GM18511 (cell line): ENCODE results near the gene UVRAG.
A peak's percentile ranks its signal among the peaks of the same experiment; 100 is the strongest.

ENCODE experiments used
- ATAC-seq: cut with Tn5 transposase; IDR thresholded peaks from one replicate; pipeline ENCODE4 v1.9.1; 2021; ENCODE audit warnings: mild to moderate bottlenecking, moderate library complexity; ENCODE audit not compliant: unreplicated experiment

The UVRAG gene

DNA sequence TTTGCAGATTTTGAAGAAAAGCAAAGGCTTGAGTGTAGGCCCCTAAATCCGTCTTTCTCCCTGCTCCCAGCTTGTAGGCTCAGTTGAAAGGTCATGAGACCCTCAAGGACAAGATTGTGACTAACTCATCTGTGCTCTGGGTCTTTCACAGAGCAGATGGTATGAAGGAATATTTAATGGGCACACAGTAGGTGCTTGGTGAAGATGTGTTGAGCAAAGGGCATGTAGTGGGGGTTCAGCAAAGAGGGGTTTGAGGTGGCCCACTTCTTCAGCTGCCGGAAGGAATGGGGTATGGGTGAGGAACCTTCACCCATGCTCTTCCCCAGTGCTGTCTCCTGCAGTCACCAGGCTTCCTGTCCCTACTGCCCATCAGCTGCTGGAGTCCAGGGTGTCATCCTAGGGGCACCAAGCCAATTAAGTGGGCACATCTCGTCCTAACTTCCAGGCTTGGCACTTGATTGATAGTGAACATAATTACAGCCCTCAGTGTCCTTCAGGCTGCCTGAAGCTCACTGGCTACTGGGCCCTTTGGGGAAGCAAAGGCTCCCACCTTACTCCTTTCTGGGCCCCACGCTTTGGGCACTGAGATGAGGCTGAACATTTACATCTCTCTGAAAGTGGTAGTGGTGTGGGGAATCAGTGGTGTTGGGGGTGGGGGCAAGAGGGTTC is 31.5 kb upstream of the UVRAG start:
- no peak for ATAC-seq

DNA sequence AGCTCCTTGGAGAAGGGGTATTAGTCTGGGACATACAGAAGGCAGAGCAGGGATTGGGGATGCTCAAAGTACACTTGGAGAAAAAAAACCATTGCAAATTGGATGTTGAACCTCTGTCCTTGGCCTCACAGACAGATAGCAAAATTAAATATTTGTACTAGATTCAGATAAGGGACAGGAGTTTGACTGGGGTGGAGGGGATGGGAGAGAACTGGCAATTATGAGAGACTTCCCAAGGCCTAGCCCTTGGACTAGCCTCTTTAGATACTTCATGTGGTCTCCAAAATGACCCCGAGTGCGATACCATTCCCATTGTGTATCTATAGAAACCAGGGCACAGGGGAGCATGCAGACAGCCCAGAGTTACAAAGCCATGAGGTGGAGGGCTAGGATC is 30.9 kb upstream of the UVRAG start:
- no peak for ATAC-seq

DNA sequence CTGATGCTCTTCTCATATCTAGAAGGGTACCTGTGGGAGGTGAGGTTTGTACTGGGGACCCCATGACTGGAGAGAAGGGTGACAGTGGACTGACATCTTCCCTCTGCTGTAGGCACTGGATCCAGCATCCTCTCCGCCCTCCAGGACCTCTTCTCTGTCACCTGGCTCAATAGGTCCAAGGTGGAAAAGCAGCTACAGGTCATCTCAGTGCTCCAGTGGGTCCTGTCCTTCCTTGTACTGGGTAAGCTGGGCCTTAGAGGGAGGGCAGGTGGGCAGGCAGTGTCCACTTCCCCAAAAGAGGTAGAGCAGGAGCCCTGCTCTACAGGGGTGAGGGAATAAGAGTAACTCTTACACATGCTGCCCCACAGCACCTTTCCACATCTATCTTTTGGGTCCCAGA is 30.5 kb upstream of the UVRAG start:
- no peak for ATAC-seq

DNA sequence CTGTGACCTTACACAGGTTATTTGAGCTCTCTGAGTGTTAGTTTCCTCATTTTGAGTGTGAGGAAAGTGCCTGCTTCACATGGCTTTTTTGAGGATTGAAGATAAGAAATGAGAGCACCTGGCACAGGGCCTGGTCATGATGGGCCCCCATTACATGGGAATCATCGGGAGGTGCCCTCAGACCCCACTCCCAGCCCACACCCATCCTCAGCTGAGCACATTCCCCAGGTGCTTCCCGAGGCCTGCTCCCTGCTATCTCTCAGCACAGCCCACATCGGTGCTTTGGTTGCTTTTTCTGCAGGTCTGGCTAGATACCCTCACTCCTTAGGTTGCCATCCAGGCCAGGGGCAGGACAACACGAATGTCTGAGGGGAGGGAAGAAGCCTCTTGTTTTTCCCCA is 29.8 kb upstream of the UVRAG start:
- no peak for ATAC-seq

DNA sequence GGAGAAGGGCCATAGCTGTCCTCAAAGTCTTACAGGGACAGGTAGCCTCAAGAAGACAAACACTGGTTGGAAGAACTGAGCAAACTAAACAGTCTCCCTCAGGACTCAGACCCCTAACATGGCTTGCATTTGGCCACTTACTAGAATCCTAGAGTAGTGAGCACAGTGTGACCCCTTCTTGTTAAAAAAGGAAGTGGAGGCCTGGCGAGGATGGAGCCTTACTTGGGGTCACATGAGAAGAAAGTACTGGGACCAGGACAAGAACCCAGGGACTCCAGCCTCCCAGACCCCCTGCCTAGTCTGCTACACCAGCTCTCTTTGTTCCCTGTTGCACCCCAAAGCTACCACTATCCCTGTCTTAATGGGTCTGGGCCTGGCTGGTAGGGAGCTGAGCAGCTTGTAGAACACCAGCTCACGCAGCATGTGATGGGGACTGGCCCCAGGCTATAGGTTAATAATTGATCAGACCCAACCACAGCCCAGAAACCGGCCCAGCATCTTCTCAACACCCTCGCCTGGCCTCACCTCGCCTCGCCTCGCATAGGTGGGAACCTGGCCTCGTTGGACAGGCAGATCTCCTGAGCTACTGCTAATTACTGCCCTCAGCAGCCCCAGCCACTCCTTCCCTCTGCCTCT is 28.8 kb upstream of the UVRAG start:
- ATAC-seq = peak; percentile 84

DNA sequence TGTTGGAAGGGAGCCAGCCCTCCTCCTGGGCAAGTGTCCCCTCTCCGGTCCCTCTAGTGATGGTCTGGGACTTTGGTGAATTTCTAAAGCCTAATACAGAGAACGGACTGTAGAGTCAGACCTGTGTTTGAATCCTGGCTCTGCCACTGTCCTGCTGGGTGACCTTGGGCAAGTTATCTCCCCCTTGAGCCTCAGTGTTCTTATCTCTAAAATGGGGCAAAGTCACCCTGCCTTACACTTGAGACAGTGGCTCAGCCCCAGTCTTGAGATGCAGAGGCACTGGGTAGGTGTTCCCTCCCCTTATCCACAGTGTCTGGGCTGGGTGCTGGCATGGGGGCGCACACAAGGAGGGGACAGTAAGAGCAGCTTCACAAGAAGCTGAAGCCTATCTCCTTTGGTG is 25.5 kb upstream of the UVRAG start:
- no peak for ATAC-seq

DNA sequence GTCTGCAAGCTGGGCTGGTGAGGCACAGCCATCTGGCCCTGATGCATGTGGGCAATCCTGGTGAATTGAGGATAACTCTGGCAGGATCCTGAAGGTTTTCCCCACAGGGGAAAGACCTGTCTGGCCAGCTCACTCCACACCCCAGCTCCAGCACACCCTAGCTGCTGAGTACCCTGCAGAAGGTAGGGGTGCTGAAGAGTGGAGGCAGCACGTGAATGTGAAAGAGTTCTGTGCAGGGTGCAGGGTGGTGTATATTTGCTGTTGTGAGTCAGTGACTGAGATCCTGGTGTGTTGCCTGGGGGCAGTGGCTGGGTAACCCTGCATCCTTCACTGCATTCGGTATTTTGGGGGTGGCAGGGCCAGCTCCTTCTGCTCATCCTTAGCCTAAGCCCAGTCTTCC is 24.0 kb upstream of the UVRAG start:
- ATAC-seq = no peak

DNA sequence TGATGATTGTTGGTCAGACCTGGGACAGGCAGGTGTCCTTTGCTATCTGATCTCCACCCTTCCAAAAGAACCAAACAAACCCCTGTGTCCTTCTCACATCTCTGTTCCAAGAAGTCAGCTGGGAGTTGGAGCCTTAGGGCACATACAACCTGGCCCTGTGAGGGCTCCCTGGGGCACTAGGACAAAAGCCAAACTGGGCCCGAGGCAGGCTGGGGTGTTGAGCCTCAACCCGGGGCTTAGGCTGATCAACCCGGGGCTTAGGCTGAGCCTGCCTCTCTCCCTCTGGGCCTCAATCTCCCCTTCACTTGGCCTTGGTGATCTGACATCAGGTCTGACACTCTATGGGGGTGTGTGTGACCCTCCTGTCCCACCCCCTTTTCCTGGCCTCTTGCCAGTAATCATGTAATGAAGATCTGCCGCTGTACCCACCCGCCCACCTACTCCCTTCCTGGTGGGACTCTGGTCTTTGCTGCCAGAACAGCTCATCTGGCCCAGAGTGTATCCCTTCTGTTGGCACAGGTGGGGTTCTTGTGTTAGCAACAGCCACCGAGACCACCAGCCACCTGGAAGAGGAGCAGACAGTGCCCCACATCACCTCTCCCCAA is 22.8 kb upstream of the UVRAG start:
- ATAC-seq = no peak

DNA sequence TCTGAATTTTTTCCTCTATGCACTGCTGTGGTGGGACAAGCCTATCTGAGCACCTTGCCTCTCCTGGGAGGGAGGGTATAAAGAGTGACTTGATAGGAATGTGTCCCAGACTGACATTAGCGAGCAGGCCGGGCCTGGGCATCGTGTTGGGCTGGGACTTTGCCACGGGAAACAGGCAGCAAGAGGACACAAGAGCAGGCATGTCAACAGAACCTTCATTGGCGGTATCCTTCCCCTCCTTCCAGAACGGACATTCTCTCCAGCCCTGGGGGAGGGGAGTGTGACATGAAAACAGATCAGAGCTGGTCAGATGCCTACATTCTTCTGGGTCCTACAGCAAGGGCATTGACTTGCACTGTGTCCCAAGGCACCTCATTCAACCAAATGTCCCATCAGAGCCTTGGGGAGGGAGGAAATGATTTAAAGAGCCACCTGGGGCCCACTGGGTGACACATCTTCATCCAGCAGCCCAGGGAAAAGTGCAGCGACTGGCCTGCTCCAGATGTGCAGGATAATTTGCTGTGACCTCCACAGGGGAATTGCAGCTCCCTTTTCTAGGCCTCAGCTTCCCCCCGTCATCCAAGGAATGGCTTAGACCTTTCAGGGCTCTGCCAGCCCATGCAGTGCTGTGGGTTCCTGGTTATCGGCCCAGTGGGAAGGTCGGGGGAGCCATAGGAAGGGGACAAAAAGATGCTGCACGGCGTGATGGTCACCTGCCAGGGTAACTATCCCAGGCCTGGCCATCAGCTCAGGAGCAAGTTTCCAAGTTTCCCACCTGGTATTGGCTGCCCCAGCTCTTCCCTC is 21.8 kb upstream of the UVRAG start:
- ATAC-seq = no peak

DNA sequence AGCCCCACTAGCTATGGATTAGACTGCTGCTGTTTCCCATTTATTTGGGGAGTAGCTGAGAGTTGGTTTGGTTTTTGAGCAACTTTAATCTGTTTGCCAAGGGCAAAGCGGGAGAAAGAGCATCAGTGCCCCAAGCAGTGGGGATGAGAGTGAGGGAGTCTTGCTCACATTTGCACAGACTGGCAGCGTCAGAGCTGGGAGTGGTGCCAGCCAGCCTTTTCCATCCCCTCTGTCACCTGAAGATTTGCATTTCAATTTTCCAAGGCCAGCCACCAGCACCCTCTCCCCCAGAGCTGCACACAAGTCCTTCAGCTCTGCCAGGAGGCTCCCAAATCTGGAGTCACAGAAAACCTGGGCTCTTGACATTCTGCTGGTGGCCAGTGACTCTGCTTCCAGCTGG is 21.0 kb upstream of the UVRAG start:
- no peak for ATAC-seq

DNA sequence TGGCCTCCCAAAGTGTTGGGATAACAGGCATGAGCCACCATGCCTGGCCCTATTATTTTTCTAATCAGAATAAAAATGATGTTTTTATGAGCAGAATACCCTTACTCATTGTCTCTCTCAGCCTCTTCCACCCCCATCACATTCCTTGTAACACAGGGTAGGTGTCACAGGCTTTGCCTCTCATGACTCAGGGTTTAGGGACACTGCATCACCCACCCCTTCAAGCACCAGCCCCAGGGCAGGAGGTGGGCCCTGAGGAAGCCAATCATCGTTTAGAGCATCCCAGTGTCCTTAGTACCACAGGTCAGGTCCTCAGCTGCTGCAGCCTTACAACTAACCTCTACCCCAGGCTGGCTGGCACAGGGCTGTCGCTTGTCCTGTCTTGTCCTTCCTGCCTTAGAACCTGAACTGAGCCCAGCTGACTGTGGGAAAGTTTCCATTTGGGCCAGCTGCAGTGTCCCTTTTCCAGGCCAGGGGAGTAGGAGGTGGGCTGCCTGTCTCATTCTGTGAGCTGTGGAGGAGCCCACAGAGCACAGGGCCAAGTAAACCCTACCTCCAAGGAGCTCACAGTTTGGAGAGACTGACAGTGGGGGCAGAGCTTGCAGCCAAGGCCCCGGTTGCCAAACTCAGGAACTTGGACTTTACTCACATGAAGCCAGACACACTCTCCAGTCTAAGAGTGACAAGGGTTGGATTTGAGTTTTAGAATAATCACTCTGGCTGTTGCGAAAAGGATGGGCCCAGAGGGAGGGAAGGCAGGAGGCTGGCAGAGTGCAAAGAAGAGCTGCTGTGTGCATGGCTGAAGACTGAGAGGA is 19.5 kb upstream of the UVRAG start:
- no peak for ATAC-seq

DNA sequence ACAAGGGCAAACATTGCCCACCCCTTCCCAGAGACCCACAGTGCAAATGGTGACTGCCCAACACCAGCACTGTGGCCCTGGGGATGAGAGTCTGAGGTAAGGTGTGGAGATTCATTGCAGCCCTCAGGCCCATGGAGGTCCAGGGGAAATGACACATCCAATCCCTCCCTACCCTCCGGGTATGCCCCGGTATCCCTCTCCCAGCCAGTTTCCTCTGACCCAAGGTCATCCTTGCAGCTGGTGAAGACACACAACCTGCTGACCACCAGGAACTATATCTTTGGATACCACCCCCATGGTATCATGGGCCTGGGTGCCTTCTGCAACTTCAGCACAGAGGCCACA is 18.9 kb upstream of the UVRAG start:
- ATAC-seq = no peak

DNA sequence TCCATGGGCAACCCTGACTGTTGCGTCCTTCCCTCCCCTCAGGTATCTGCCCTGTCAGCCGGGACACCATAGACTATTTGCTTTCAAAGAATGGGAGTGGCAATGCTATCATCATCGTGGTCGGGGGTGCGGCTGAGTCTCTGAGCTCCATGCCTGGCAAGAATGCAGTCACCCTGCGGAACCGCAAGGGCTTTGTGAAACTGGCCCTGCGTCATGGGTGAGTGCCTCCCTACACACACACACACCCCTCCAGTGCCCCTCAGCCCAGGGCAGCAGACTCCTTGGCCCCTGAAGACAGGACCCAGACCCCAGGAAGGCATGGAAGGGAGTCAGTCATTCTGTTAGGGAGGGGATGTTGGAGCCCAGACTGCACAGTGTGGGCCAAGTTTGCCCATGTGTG is 17.9 kb upstream of the UVRAG start:
- ATAC-seq = no peak

DNA sequence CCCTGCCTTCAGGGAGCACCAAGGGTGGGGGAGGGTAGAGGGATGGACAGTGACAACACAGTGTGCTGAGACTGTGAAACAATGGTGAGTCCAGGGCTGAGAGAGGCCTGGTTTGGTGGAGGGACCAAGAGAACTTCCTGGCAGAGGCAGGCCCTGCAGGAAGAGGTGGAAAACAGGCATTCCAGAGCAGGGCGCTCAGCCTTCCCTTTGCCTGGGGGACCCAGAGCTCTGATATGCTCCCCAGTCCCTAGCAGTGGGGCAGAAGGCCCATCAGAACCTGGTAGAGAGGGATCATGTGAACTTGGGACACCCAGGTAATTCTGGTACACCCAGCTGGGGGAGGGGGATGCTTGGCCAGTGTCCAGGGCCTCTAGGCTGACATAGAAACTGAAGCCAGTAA is 17.2 kb upstream of the UVRAG start:
- ATAC-seq = no peak

DNA sequence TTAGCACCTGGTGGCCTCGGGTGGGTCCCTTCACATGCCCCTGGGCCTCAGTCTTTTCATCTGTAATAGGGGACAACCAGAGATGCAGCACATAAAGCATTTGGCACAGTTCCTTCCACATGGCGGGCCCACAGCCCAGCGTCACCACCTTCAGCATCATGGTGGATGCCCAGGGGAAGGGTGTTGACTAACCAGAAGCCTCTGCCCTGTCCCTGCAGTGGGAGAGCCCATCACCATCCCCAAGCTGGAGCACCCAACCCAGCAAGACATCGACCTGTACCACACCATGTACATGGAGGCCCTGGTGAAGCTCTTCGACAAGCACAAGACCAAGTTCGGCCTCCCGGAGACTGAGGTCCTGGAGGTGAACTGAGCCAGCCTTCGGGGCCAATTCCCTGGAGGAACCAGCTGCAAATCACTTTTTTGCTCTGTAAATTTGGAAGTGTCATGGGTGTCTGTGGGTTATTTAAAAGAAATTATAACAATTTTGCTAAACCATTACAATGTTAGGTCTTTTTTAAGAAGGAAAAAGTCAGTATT is 14.8 kb upstream of the UVRAG start:
- no peak for ATAC-seq

DNA sequence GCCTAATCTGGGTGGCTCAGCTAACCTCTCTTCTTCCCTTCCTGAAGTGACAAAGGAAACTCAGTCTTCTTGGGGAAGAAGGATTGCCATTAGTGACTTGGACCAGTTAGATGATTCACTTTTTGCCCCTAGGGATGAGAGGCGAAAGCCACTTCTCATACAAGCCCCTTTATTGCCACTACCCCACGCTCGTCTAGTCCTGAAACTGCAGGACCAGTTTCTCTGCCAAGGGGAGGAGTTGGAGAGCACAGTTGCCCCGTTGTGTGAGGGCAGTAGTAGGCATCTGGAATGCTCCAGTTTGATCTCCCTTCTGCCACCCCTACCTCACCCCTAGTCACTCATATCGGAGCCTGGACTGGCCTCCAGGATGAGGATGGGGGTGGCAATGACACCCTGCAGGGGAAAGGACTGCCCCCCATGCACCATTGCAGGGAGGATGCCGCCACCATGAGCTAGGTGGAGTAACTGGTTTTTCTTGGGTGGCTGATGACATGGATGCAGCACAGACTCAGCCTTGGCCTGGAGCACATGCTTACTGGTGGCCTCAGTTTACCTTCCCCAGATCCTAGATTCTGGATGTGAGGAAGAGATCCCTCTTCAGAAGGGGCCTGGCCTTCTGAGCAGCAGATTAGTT is 14.2 kb upstream of the UVRAG start:
- ATAC-seq = no peak

DNA sequence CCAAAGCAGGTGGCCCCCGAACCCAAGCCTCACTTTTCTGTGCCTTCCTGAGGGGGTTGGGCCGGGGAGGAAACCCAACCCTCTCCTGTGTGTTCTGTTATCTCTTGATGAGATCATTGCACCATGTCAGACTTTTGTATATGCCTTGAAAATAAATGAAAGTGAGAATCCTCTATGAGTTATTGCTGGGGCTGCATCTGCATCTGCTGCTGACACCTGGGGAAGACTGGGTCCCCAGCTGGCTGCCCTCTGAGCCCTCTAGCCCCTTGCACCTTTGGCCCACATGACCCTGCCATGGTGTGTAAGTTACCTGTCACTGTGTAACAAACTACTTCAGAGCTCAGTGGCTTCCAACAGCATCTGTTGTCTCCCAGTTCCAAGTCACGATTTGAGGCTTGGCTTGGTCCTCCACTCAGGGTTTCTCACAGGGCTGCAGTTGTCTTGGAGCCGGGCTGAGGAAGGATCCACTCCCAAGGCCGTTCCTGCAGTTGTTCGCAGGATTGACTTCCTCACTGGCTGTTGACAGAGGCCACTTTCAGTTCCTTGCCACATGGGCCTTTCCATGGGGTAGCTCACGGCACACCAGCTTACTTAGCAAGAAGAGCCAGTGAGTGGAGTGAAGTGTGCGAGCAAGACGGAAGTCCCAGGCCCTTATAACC is 13.5 kb upstream of the UVRAG start:
- ATAC-seq = no peak

DNA sequence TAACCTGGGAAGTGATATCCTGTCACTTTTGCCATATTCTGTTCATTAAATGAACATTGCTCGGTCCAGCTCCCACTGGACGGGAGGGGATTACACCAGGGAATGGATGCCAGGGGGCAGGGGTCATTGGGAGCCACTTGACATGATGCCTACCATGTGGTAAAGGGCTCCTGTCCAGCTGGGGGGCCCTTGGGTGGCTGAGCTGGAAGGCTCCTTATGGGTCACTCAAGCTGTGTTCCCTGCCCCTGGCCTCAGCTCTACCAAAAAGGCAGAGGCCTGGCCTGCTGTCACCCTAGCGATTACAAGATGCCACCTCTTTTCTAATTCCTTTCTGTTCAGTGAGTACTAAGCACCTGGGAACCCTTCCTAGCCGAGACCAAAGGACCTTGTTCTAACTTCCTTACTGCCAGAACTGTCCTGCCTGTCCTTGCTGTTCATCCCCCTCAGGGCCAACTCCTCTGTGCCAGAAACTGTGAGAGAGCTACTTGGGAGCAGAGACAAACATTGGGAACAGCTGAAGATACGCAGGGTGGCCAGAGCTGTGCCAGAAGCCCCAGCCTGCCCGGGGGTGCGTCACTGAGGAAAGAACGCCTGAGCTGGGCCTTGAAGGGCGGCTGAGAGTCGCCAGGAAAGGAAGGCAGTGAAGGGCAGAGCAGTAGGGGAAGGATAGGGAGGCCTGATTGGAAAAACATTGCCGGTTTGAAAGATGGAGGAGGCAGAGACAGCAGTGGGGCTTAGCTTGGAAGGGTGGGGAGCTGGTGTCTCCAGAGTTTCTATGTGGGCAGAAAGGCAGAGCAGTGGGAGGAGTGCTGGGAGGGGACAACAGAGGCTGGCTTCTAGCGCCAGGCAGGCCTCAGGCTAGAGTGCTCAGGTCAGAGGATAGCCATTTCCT is 12.7 kb upstream of the UVRAG start:
- no peak for ATAC-seq
